ENCODE data around the gene ATP2B3. TPM values are rescaled to one million over a fixed set of nuclear protein-coding genes. Genes with fewer than 3 reads are reported as not detected.

Gene ATP2B3
- total RNA-seq, 1 experiment from 2014 or later = 0.35 TPM

- H2AFZ ChIP-seq (ENCODE audit: low read length) = no peak overlapping the region
- Mint-ChIP-seq H3K9me3 (peaks cover 39 to 53% of the 10 kb centered on the region in 2 experiments), H3K27ac (no peak overlapping the region), H3K27me3 (ENCODE audit: low read depth) (peaks cover 6% of the 10 kb centered on the region), H3K4me3 (no peak overlapping the region), H3K4me1 (no peaks in the 10 kb centered on the region), H3K36me3 (ENCODE audit: insufficient read depth in 1 of 3, low read depth in 3 of 3) (peaks cover 6 to 8% (median 7%) of the 10 kb centered on the region in 3 experiments; a peak in 5 of 7 replicates)
- no peaks in the 10 kb centered on the region for H4K20me1 ChIP-seq (ENCODE audit: control insufficient read depth, insufficient read depth, insufficient read length)
- no peak overlapping the region for H3K4ac ChIP-seq (ENCODE audit: low read depth, low read length)
- peaks cover 17% of the 10 kb centered on the region for H3K9me3 ChIP-seq (ENCODE audit: control insufficient read depth, low read depth, low read length)
- H3K14ac ChIP-seq (ENCODE audit: insufficient read depth, low read length) = no peak overlapping the region
- H3T11ph ChIP-seq (ENCODE audit: low read length) = no peak overlapping the region
- H3K4me1 ChIP-seq (ENCODE audit: insufficient read depth, low read length) = no peaks in the 10 kb centered on the region
- H2BK5ac ChIP-seq (ENCODE audit: insufficient read length, low read length) = no peak overlapping the region
- no peak overlapping the region for H2BK120ac ChIP-seq (ENCODE audit: low read depth, low read length, poor library complexity, severe bottlenecking)
- no peak overlapping the region for H4K8ac ChIP-seq (replicated peaks; ENCODE audit: insufficient read length, low read depth, low read length)
- no peak overlapping the region for H3K23ac ChIP-seq (ENCODE audit: insufficient read length, low read depth, low read length)
- no peak overlapping the region for H3K56ac ChIP-seq (ENCODE audit: insufficient read length, low read depth, low read length)
- H2BK12ac ChIP-seq (ENCODE audit: insufficient read length, low read depth, low read length) = no peak overlapping the region
- no peak overlapping the region for H4K5ac ChIP-seq (ENCODE audit: insufficient read length, low read depth, low read length)
- no peak overlapping the region for H4K91ac ChIP-seq (ENCODE audit: insufficient read length, low read depth, low read length)
- no peak overlapping the region for H2BK15ac ChIP-seq (ENCODE audit: low read depth, low read length)
- TF ChIP-seq CTCF (conservative IDR thresholded peaks at IDR 0.05) = no peak
- H3K79me1 ChIP-seq (ENCODE audit: insufficient read depth, low read depth, low read length, poor library complexity, severe bottlenecking) = no peaks in the 10 kb centered on the region
- no peaks in the 10 kb centered on the region for H3K79me2 ChIP-seq (ENCODE audit: insufficient read depth, low read length)
- no peak overlapping the region for H3K27ac ChIP-seq (ENCODE audit: insufficient read length, low read depth, low read length)
- H3K4me2 ChIP-seq (ENCODE audit: insufficient read depth, insufficient read length, low read length) = no peak overlapping the region
- no peak overlapping the region for H2BK20ac ChIP-seq (ENCODE audit: low read depth, low read length, poor library complexity, severe bottlenecking)
- no CpG with 5 or more reads among the region's 17 CpGs for WGBS (ENCODE audit: extremely low coverage, insufficient read length, low lambda C conversion rate)
- H3K18ac ChIP-seq (ENCODE audit: insufficient read length, low read depth, low read length) = no peak overlapping the region
- no peak overlapping the region for H2AK5ac ChIP-seq (ENCODE audit: insufficient read length, low read length)
- no peaks in the 10 kb centered on the region for H3K27me3 ChIP-seq (ENCODE audit: insufficient read depth, low read length)
- no peak for DNase-seq
- H3K9ac ChIP-seq (ENCODE audit: extremely low read depth, insufficient read length, low read length) = no peak overlapping the region
- no peaks in the 10 kb centered on the region for H3K23me2 ChIP-seq (ENCODE audit: insufficient read length, low read depth, low read length, poor library complexity, severe bottlenecking)
Measured at GRCh38 chrX:153499876-153500275, 17.6 kb upstream of the ATP2B3 start.

All from H9 (cell line).